Aorta (tissue), 5 donors: ENCODE measurements around the gene NTF4. TPM values are rescaled to one million over a fixed set of nuclear protein-coding genes. Genes with fewer than 3 reads are reported as not detected.
A peak's percentile ranks its signal among the peaks of the same experiment; 100 is the strongest.
"Not testable (repeated sequence)": the region's sequence is repeated elsewhere in the genome, so short reads cannot be mapped to it uniquely, and the experiment has no call there.

ENCODE experiments used
- ATAC-seq: fragments of 200-7000 bp; cut with Tn5 transposase; one replicate; pipeline ENCODE4 v1.9.1; 2022; ENCODE audit warnings: moderate library complexity; ENCODE audit not compliant: low FRiP score
- DNase-seq, 2 donors: peaks; one replicate each; pipeline ENCODE4 v3.0.0-alpha.2; 2020
- H3K27ac ChIP-seq, 2 donors: one replicate each; pipeline ENCODE4 v1.5.1; 2013; ENCODE audit warnings: low read length in 2 of 2, mild to moderate bottlenecking in 2 of 2, moderate library complexity in 2 of 2, control low read depth in 1 of 2, inconsistent platforms in 1 of 2, low read depth in 1 of 2
- H3K27me3 ChIP-seq, 2 donors: one replicate each; pipeline ENCODE4 v1.6.1; 2013; ENCODE audit warnings: control low read depth in 1 of 2, low read length in 1 of 2, mild to moderate bottlenecking in 1 of 2, moderate library complexity in 1 of 2; ENCODE audit not compliant: insufficient read depth in 2 of 2, control insufficient read depth in 1 of 2
- H3K36me3 ChIP-seq, 2 donors: one replicate each; pipeline ENCODE4 v1.6.1; 2013; ENCODE audit warnings: control low read depth in 1 of 2, low read length in 1 of 2, mild to moderate bottlenecking in 1 of 2; ENCODE audit not compliant: insufficient read depth in 2 of 2, control insufficient read depth in 1 of 2
- H3K4me1 ChIP-seq, 2 donors: one replicate each; pipeline ENCODE4 v1.6.1; 2013; ENCODE audit warnings: low read length in 2 of 2, control low read depth in 1 of 2, mild to moderate bottlenecking in 1 of 2, moderate library complexity in 1 of 2; ENCODE audit not compliant: insufficient read depth in 2 of 2, control insufficient read depth in 1 of 2
- H3K4me3 ChIP-seq, 2 donors: one replicate each; pipeline ENCODE4 v1.5.1; 2013; ENCODE audit warnings: low read length in 2 of 2, control low read depth in 1 of 2, mild to moderate bottlenecking in 1 of 2
- H3K9me3 ChIP-seq: one replicate; pipeline ENCODE4 v1.6.1; 2013; ENCODE audit warnings: mild to moderate bottlenecking, low read length; ENCODE audit not compliant: control insufficient read depth
- WGBS, 2 donors: extraction: QIAGEN DNeasy Blood & Tissue Kit; methylation state at CpG; one replicate each; pipeline ENCODE4 v1.1.7; 2013; 5-methylcytosine and 5-hydroxymethylcytosine counted together
- intact Hi-C, 2 donors: fragments of 100-400 bp; cut with DNase I; formaldehyde crosslinking; loops; one replicate each; pipeline versions ENCODE4 v1.14.2 to v1.15.0; 2022
- polyA plus RNA-seq, 2 donors: library from polyadenylated mRNA; stranded (reverse); fragments of 200-250 nt; gene quantifications; one replicate each; pipeline ENCODE4 v1.2.3, GENCODE V29; 2013
- total RNA-seq, 2 donors: library from RNA; stranded (reverse); fragmentation: NEBNext Ultra II Directional; extraction: Animal tissue kit (Norgen Biotek cat#: 25700); gene quantifications; one replicate each; pipeline ENCODE4 v1.2.1, GENCODE V29; 2021
- donor health status: healthy with polysubstance abuse.
- donor health status: Bipolar disorder and iron deficiency.
- donor health status: DM: no; HTN: no; CAD: no.
- donor health status: DM: no; HTN: no; CAD: no.
- donor health status: DM: yes; HTN: yes; CAD: no.

The NTF4 gene
- total and polyA plus RNA-seq, 4 donors = not detected

DNA sequence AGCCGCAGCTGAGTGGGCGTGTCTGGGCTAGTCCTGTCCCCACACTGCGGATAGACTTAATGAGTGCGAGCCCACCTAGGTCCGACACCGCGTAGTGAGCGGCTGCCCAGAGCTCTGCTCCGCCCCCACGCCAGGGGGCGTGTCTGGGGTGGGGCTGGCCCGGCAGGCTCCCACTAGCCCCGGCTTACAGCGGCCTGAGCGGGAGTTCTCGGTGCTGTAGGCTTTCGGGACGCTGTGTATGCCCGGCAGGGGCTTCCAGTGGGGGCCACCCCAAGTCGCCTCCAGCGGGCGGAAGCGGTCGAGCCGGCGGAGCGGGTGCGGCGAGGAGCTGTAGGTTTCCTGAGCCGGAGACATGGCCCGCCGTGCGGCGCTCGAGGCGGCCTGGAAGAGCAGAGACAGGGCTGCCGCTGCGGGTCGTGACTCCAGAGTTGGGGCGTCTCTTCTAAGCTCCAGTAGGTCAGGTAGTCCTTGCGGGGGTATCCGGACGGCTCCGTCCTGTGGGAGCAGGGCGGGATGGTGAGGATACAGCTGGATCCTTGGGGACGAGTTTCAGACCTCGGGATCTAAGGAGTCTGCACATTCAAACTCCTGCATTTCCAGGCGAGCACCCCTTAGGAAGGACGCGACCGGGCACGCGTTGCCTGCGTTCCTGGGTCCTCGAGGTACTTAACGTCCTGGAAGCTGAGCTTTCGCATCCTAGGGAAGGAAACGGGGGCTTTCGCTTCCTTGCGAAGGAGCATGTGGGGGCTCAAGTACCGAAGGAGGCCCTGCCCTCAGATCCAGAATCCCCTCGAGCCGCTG, 8.3 kb downstream of the NTF4 start:
- H3K4me3 ChIP-seq = peak overlapping the region; percentile 31 to 37
- H3K27me3 ChIP-seq = no peaks in the 10 kb centered on the region
- H3K4me1 ChIP-seq = no peaks in the 10 kb centered on the region
- ATAC-seq = peak; percentile 88
- H3K27ac ChIP-seq = no peak overlapping the region
- 1% methylated on average over 63 of the region's 63 CpGs for WGBS, 2 donors
- no peaks in the 10 kb centered on the region for H3K36me3 ChIP-seq
- intact Hi-C loops = no loop called here
- no peaks in the 10 kb centered on the region for H3K9me3 ChIP-seq
- peak; percentile 68 to 89 for DNase-seq

DNA sequence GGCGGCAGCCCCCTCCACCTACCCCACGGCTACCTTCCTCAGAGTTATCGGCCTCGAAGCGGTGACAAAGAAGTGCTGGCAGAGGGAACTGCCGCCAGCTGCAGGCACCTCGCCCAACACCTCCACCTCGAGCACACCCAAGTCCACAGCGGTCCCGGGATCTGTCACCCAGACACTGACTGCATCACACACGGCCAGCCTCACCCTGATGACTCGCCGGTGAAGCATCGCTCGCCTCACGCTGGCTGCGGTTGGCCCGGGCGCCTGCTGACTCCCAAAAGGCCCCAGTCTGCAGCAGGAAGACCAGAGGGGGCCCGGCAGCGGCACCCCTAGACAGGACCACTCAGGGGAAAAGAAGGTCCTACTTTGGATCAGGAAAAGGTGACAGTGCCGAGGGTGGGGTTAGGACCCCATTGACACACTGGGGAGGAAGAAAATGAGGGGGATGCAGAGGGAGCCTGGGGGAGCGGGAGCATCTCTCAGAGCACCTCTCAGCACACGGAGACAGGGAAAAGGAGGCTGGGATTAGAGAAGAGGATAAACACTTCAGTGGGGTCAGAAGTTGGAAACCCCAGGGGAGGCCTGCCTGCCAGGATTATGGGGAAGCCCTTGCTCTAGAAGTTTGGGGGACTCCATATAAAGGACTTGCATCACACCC, 14.1 kb downstream of the NTF4 start:
- ATAC-seq, H3K4me3 ChIP-seq, H3K27me3 ChIP-seq, H3K4me1 ChIP-seq, H3K27ac ChIP-seq, intact Hi-C loops, H3K36me3 ChIP-seq, DNase-seq, H3K9me3 ChIP-seq: not testable (repeated sequence)
- 78 to 80% methylated on average over 24 of the region's 24 CpGs for WGBS, 2 donors

DNA sequence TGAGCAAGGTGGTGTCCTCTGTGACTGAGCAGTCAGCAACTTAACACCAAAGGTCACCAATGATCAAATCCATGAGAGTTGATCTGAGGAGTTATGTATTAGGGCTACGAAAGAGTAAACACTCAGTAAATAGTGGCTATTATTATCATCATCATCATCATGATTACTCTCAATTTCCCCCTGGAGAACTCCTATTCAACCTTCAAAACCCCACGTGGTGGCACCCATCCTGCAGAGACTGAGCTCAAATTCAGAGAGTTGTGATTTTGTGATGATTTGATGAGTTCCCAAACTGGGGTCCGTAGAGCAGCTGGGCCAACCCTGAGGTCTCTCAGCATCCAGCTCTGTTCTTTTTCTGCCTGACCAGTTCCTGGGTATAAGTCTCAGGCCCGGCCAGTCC, 14.8 kb downstream of the NTF4 start:
- 83 to 89% methylated on average over 3 of the region's 4 CpGs for WGBS, 2 donors
- intact Hi-C loops, ATAC-seq, H3K9me3 ChIP-seq, H3K27me3 ChIP-seq, H3K36me3 ChIP-seq, DNase-seq, H3K4me3 ChIP-seq, H3K4me1 ChIP-seq, H3K27ac ChIP-seq: not testable (repeated sequence)

DNA sequence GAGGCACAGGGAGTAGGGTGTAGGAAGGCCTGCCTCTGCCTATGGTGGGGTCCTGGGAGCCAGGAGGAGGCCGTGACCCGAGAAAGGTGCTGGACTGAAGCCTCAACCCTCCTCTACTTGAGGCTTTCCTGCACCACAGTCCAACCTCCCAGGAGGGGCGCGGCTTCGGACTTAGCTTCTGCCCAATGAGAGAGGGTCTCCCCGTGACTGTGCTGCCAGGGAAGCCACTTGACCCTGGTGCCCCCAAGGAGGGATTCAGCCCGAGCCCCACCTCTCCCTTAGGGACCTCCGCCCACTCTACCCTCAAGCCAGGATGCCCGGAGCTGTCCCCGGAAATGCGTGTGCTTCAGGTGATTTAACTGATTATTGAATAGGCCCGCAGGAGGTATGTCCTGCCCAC, 15.6 kb downstream of the NTF4 start, which contains the start of gene CGB8:
CGB8 (minus strand) TSS at position 101 of the 400 bp plus-strand sequence. CDS start 372 bp downstream, outside the sequence.
- DNase-seq, H3K4me3 ChIP-seq, ATAC-seq, H3K9me3 ChIP-seq, H3K27ac ChIP-seq, H3K27me3 ChIP-seq, intact Hi-C loops, H3K36me3 ChIP-seq, H3K4me1 ChIP-seq: not testable (repeated sequence)
- WGBS, 2 donors = 70 to 79% methylated on average over 8 to 12 of the region's 12 CpGs

DNA sequence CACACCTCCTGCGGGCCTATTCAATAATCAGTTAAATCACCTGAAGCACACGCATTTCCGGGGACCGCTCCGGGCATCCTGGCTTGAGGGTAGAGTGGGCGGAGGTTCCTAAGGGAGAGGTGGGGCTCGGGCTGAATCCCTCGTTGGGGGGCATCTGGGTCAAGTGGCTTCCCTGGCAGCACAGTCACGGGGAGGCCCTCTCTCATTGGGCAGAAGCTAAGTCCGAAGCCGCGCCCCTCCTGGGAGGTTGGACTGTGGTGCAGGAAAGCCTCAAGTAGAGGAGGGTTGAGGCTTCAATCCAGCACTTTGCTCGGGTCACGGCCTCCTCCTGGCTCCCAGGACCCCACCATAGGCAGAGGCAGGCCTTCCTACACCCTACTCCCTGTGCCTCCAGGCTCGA, 21.1 kb downstream of the NTF4 start, which contains the start of gene CGB5:
CGB5 (plus strand) TSS at position 301 of the 400 bp plus-strand sequence. CDS start 362 bp downstream, outside the sequence.
- H3K4me3 ChIP-seq, H3K9me3 ChIP-seq, intact Hi-C loops, H3K36me3 ChIP-seq, ATAC-seq, H3K27ac ChIP-seq, DNase-seq, H3K27me3 ChIP-seq, H3K4me1 ChIP-seq: not testable (repeated sequence)
- WGBS, 2 donors = 72 to 73% methylated on average over 15 of the region's 15 CpGs

DNA sequence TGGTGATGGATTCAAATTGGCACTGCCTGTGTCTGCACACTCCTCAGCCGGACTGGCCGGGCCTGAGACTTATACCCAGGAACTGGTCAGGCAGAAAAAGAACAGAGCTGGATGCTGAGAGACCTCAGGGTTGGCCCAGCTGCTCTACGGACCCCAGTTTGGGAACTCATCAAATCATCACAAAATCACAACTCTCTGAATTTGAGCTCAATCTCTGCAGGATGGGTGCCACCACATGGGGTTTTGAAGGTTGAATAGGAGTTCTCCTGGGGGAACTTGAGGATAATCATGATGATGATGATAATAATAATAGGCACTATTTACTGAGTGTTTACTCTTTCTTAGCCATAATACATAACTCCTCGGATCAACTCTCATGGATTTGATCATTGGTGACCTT, 22.0 kb downstream of the NTF4 start:
- H3K27ac ChIP-seq, H3K36me3 ChIP-seq, intact Hi-C loops, ATAC-seq, H3K4me1 ChIP-seq, H3K4me3 ChIP-seq, H3K27me3 ChIP-seq, H3K9me3 ChIP-seq, DNase-seq: not testable (repeated sequence)
- WGBS, 2 donors = 85 to 88% methylated on average over 2 to 4 of the region's 4 CpGs

DNA sequence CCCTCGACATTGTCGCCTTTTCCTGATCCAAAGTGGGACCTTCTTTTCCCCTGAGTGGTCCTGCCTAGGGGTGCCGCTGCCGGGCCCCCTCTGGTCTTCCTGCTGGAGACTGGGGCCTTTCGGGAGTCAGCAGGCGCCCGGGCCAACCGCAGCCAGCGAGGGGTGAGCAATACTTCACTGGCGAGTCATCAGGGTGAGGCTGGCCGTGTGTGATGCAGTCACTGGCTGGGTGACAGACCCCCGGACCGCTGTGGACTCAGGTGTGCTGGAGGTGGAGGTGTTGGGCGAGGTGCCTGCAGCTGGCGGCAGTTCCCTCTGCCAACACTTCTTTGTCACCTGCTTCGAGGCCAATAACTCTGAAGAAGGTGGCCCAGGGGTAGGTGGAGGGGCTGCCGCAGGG, 22.4 kb downstream of the NTF4 start:
- intact Hi-C loops = no loop called here
- no peak for ATAC-seq
- 74 to 75% methylated on average over 17 of the region's 17 CpGs for WGBS, 2 donors

DNA sequence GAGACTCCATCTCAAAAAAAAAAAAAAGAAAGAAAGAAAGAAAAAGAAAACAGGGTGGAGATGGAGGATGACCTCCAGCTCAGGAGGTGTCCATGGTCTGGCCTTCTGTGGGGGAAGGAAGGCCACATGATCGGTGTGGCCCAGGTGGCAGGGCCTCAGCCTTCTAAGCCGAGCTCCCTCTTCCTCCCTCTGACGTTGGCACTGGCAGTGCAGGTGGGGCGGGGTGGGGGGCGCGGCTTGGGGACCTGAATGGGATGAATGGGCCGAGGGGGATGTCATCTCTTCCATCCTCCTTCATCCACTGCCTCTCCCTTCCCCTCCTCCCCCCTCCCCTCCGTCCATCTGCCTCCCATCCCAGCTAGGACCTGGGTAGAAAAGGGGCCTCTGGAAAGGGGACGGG, 24.9 kb downstream of the NTF4 start:
- ATAC-seq, H3K27ac ChIP-seq, H3K36me3 ChIP-seq, intact Hi-C loops, H3K9me3 ChIP-seq, H3K4me1 ChIP-seq, H3K4me3 ChIP-seq, DNase-seq, H3K27me3 ChIP-seq: not testable (repeated sequence)
- WGBS, 2 donors = 73 to 79% methylated on average over 6 to 9 of the region's 9 CpGs

More for the DNA sequence above, 22.4 kb downstream of the NTF4 start:
- no peaks in the 10 kb centered on the region for H3K36me3 ChIP-seq
- no peaks in the 10 kb centered on the region for H3K27me3 ChIP-seq
- no peak overlapping the region for H3K4me3 ChIP-seq
- no peak overlapping the region for H3K27ac ChIP-seq
- no peak for DNase-seq
- H3K4me1 ChIP-seq = no peaks in the 10 kb centered on the region
- H3K9me3 ChIP-seq = no peaks in the 10 kb centered on the region
